ENCODE measurements around the gene RBM41. TPM values are rescaled to one million over a fixed set of nuclear protein-coding genes. Genes with fewer than 3 reads are reported as not detected.
A peak's percentile ranks its signal among the peaks of the same experiment; 100 is the strongest.
"Not testable (repeated sequence)": the region's sequence is repeated elsewhere in the genome, so short reads cannot be mapped to it uniquely, and the experiment has no call there.

Gene RBM41
- total RNA-seq, 2 experiments from 2014 or later: 12.9 to 15.2 TPM

DNA sequence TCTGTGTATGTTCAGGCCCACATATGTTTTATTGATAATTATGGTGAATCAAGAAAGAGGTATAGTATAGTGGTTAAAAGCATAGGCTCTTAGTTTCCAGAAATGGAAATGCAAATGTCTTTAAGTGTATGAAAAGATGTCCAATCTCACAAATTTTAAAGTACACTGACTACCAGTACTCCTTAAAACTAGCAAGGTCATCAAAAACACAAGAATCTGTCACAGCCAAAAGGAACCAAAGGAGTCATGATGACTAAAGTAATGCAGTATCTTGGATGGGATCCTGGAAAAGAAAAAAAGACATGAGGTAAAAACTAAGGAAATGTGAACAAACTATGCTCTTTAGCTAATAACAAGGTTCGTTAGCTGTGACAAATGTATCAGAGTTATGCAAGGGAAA, 661 bp upstream of the RBM41 start:
- no peak for ATAC-seq
- ChIA-PET POLR2A (interaction anchor here (1.4 kb wide), 1 partner anchor 509 kb away, joined by 6 read pairs; the partner anchor contains the start of gene PRPS1), CTCF (no interaction called here)
- Mint-ChIP-seq H3K4me3 (peak overlapping the region; percentile 98), H3K9me3 (ENCODE audit: insufficient read depth) (no peaks in the 10 kb centered on the region), H3K4me1 (ENCODE audit: low read depth) (peaks cover 13% of the 10 kb centered on the region), H3K27me3 (ENCODE audit: low read depth) (no peaks in the 10 kb centered on the region), H3K36me3 (ENCODE audit: low read depth) (peaks cover 30% of the 10 kb centered on the region), H3K27ac (peak overlapping the region; percentile 98)
- no peak for DNase-seq

DNA sequence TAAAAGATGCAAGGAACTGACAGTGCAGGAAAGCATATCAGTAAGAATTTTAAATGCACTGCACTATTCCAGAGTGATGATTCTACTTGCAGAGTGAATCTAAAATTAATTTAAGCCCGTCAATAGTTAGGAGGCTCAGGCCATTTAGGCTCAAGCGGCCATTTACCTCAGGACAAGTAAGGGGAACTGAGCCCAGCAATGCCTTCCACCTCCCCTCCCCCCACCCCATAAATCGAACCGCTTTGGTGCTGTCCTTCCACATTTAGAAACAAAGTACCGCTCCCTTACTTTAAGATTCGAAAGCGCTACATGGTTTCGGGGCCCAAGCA, 665 bp downstream of the RBM41 start:
- H3K4me1 Mint-ChIP-seq (ENCODE audit: low read depth): peaks cover 18% of the 10 kb centered on the region
- ChIA-PET POLR2A (interaction anchor here (1.4 kb wide), 1 partner anchor 510 kb away, joined by 6 read pairs; the partner anchor contains the start of gene PRPS1), CTCF (no interaction called here)
- H3K36me3 Mint-ChIP-seq (ENCODE audit: low read depth): peaks cover 40% of the 10 kb centered on the region
- H3K27ac Mint-ChIP-seq: peak overlapping the region; percentile 63
- H3K4me3 Mint-ChIP-seq: peak overlapping the region; percentile 98
- DNase-seq (no peak), ATAC-seq (no peak)
- no peaks in the 10 kb centered on the region for H3K9me3 Mint-ChIP-seq (ENCODE audit: insufficient read depth)
- H3K27me3 Mint-ChIP-seq (ENCODE audit: low read depth): no peaks in the 10 kb centered on the region

GRCh38 chrX:107107459-107107858, 11.2 kb downstream of the RBM41 start:
- H3K4me1 Mint-ChIP-seq (ENCODE audit: low read depth): peaks cover 5% of the 10 kb centered on the region
- DNase-seq (no peak), ATAC-seq (no peak)
- peaks cover 41% of the 10 kb centered on the region for H3K36me3 Mint-ChIP-seq (ENCODE audit: low read depth)
- H3K9me3 Mint-ChIP-seq (ENCODE audit: insufficient read depth): no peaks in the 10 kb centered on the region
- H3K4me3 Mint-ChIP-seq: no peak overlapping the region
- CTCF ChIA-PET: no interaction called here
- no peak overlapping the region for H3K27ac Mint-ChIP-seq
- H3K27me3 Mint-ChIP-seq (ENCODE audit: low read depth): no peaks in the 10 kb centered on the region
- POLR2A ChIA-PET: no interaction called here

DNA sequence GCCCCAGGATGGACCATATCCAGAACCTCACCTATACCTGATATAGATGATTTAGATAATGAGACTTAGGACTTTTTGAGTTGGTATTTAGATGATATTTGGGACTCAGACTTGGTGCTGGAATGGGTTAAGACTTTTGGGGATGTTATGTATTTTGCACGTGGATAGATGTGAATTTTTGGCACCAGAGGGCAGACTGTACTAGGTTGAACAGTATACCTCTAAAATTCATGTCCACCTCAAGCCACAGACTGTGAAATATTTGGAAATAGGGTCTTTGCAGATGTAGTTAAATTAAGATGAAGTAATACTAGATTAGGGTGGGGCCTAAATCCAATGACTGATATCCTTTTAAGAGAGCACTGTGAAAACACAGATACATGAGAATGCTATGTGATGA, 15.6 kb downstream of the RBM41 start:
- ChIA-PET CTCF (no interaction called here), POLR2A (no interaction called here)

DNA sequence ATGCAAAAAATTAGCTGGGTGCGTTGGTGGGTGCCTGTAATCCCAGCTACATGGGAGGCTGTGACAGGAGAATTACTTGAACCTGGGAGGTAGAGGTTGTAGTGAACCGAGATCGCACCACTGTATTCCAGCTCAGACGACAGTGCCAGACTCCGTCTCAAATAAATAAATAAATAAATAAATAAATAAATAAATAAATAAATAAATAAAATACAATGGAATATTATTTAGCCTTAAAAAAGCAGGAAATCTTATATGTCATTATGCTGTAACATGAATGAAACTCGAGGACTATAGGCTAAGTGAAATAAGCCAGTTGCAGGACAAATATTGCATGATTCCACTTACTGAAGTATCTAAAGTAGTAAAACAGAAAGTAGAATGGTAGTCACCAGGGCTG, 42.5 kb downstream of the RBM41 start:
- no peaks in the 10 kb centered on the region for H3K27me3 Mint-ChIP-seq (ENCODE audit: low read depth)
- CTCF ChIA-PET: no interaction called here
- DNase-seq (no peak), ATAC-seq (no peak)
- peaks cover 3% of the 10 kb centered on the region for H3K9me3 Mint-ChIP-seq (ENCODE audit: insufficient read depth)
- H3K27ac Mint-ChIP-seq: no peak overlapping the region
- no peak overlapping the region for H3K4me3 Mint-ChIP-seq
- no peaks in the 10 kb centered on the region for H3K4me1 Mint-ChIP-seq (ENCODE audit: low read depth)
- H3K36me3 Mint-ChIP-seq (ENCODE audit: low read depth): peaks cover 13% of the 10 kb centered on the region
- POLR2A ChIA-PET: no interaction called here

More for the DNA sequence above, 15.6 kb downstream of the RBM41 start:
- no peaks in the 10 kb centered on the region for H3K9me3 Mint-ChIP-seq (ENCODE audit: insufficient read depth)
- no peak for ATAC-seq
- no peaks in the 10 kb centered on the region for H3K27me3 Mint-ChIP-seq (ENCODE audit: low read depth)
- H3K4me1 Mint-ChIP-seq (ENCODE audit: low read depth): peaks cover 7% of the 10 kb centered on the region
- H3K27ac Mint-ChIP-seq: no peak overlapping the region
- no peak overlapping the region for H3K4me3 Mint-ChIP-seq
- DNase-seq: no peak
- peaks cover 37% of the 10 kb centered on the region for H3K36me3 Mint-ChIP-seq (ENCODE audit: low read depth)

DNA sequence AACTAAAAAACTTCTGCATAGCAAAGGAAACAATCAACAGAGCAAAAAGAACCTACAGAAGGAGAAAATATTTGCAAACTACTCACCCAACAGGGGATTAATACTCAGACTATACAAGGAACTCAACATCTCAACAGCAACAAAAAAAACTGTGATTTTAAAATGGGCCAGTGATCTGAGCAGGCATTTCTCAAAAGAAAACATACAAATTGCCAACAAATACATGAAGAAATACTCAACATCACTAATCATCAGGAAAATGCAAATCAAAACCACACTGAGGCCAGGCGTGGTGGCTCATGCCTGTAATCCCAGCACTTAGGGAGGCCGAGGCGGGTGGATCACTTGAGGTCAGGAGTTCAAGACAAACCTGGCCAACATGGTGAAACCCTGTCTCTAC, 60.9 kb downstream of the RBM41 start:
- H3K27ac Mint-ChIP-seq; ATAC-seq; H3K4me1 Mint-ChIP-seq (ENCODE audit: low read depth); CTCF ChIA-PET; H3K27me3 Mint-ChIP-seq (ENCODE audit: low read depth); H3K4me3 Mint-ChIP-seq; DNase-seq; H3K9me3 Mint-ChIP-seq (ENCODE audit: insufficient read depth); POLR2A ChIA-PET; H3K36me3 Mint-ChIP-seq (ENCODE audit: low read depth): not testable (repeated sequence)

DNA sequence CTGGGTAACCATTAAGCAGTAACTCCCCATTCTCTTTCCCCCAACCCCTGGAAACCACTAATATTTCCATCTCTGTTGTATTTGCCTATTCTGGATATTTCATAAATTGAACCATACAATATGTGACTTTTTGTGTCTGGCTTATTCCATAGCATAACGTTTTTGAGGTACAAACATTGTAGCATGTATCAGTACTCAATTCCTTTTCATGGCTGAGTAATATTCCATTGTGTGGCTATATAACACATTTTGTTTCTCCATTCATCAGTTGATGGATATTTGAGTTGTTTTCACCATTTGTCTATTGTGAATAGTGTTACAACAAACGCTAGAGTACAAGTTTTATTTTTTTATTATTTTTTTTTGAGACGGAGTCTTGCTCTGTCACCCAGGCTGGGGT, 63.6 kb downstream of the RBM41 start:
- ChIA-PET POLR2A (no interaction called here), CTCF (no interaction called here)
- H3K4me3 Mint-ChIP-seq: no peak overlapping the region
- H3K27me3 Mint-ChIP-seq (ENCODE audit: low read depth): no peaks in the 10 kb centered on the region
- no peaks in the 10 kb centered on the region for H3K36me3 Mint-ChIP-seq (ENCODE audit: low read depth)
- no peak overlapping the region for H3K27ac Mint-ChIP-seq
- DNase-seq (no peak), ATAC-seq (no peak)
- H3K4me1 Mint-ChIP-seq (ENCODE audit: low read depth): no peaks in the 10 kb centered on the region
- H3K9me3 Mint-ChIP-seq (ENCODE audit: insufficient read depth): no peaks in the 10 kb centered on the region

- no peaks in the 10 kb centered on the region for H3K9me3 Mint-ChIP-seq (ENCODE audit: insufficient read depth)
- H3K36me3 Mint-ChIP-seq (ENCODE audit: low read depth): no peaks in the 10 kb centered on the region
- ATAC-seq: no peak
- ChIA-PET POLR2A (no interaction called here), CTCF (no interaction called here)
- DNase-seq: no peak
- H3K27ac Mint-ChIP-seq: no peak overlapping the region
- peaks cover 3% of the 10 kb centered on the region for H3K27me3 Mint-ChIP-seq (ENCODE audit: low read depth)
- H3K4me1 Mint-ChIP-seq (ENCODE audit: low read depth): no peaks in the 10 kb centered on the region
- no peak overlapping the region for H3K4me3 Mint-ChIP-seq
Observed at GRCh38 chrX:107050195-107050709, 68.4 kb downstream of the RBM41 start.

GRCh38 chrX:107047622-107048021, 71.0 kb downstream of the RBM41 start:
- Mint-ChIP-seq H3K4me1 (ENCODE audit: low read depth) (no peaks in the 10 kb centered on the region), H3K27ac (no peak overlapping the region), H3K9me3 (ENCODE audit: insufficient read depth) (no peaks in the 10 kb centered on the region), H3K36me3 (ENCODE audit: low read depth) (no peaks in the 10 kb centered on the region), H3K4me3 (no peak overlapping the region), H3K27me3 (ENCODE audit: low read depth) (peaks cover 3% of the 10 kb centered on the region)
- DNase-seq (no peak), ATAC-seq (no peak)
- POLR2A ChIA-PET: no interaction called here
- CTCF ChIA-PET: no interaction called here

GRCh38 chrX:107029752-107030151, 88.9 kb downstream of the RBM41 start:
- H3K27ac Mint-ChIP-seq: no peak overlapping the region
- H3K36me3 Mint-ChIP-seq (ENCODE audit: low read depth): no peaks in the 10 kb centered on the region
- no peaks in the 10 kb centered on the region for H3K9me3 Mint-ChIP-seq (ENCODE audit: insufficient read depth)
- H3K4me1 Mint-ChIP-seq (ENCODE audit: low read depth): no peaks in the 10 kb centered on the region
- no peaks in the 10 kb centered on the region for H3K27me3 Mint-ChIP-seq (ENCODE audit: low read depth)
- ChIA-PET CTCF (no interaction called here), POLR2A (interaction anchor here (0.6 kb wide), 1 partner anchor 835 kb away, joined by 3 read pairs; no protein-coding TSS in a partner anchor)
- H3K4me3 Mint-ChIP-seq: no peak overlapping the region
- DNase-seq (no peak), ATAC-seq (no peak)

DNA sequence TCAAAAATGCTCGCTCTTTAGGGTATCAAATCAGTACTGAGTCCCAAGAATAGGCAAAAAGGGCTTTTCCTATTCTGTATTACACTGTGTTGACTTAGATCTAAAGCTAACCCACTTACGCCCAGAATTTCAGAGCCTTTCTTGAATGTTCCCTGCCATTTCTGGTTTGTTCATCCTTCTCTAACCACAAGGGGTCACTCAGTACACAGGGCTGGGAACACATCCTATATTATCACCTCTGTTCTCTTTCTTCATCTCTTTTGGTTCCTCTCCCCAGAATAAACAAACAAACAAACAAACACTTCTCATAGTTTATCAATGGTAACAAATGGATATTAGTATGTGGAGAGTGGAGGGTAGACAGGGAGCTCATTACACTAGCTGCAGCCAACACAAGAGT, 93.1 kb downstream of the RBM41 start:
- ChIA-PET CTCF (no interaction called here), POLR2A (no interaction called here)
- no peaks in the 10 kb centered on the region for H3K4me1 Mint-ChIP-seq (ENCODE audit: low read depth)
- no peak overlapping the region for H3K4me3 Mint-ChIP-seq
- H3K27ac Mint-ChIP-seq: no peak overlapping the region
- H3K9me3 Mint-ChIP-seq (ENCODE audit: insufficient read depth): no peaks in the 10 kb centered on the region
- ATAC-seq (no peak), DNase-seq (no peak)
- H3K36me3 Mint-ChIP-seq (ENCODE audit: low read depth): no peaks in the 10 kb centered on the region
- H3K27me3 Mint-ChIP-seq (ENCODE audit: low read depth): no peaks in the 10 kb centered on the region

- POLR2A ChIA-PET: no interaction called here
- Mint-ChIP-seq H3K27ac (no peak overlapping the region), H3K9me3 (ENCODE audit: insufficient read depth) (no peaks in the 10 kb centered on the region), H3K27me3 (ENCODE audit: low read depth) (no peaks in the 10 kb centered on the region), H3K4me1 (ENCODE audit: low read depth) (no peaks in the 10 kb centered on the region), H3K4me3 (no peak overlapping the region), H3K36me3 (ENCODE audit: low read depth) (no peaks in the 10 kb centered on the region)
- CTCF ChIA-PET: no interaction called here
- no peak for DNase-seq
- ATAC-seq: no peak
Observed at GRCh38 chrX:107014936-107015335, 103.7 kb downstream of the RBM41 start.

Measured in activated CD8-positive, alpha-beta T cell treated with anti-CD3 and anti-CD28 coated beads, Interleukin-2, amount 10 ng/mL, durations not matched to agents 7 days and 5 days (primary cell).